Glomerular visceral epithelial cell (primary cell): ENCODE measurements around the gene OMD.

Experiments used
- DNase-seq: peaks from one replicate; pipeline ENCODE4 v3.0.0-alpha.2; 2016; ENCODE audit errors: extremely low spot score

Gene OMD

DNA sequence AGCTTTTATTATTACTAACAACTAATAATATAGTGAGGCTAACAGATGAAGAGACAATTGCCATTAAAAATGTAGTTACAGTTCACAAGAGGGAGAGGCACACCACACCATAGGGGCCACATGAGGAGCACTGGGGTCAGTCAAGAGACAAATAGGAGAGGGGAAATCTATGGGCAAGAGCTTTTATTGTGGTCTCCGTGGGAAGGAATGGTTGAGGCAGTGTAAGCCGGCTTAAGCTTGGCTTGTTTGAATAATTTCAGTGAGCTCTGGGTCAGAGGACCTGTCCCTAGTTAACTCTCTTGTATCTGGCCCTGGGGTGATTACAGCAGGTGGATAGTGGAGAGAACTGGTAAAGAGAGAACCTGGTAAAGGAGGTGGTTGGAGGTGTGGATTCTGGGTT, 55.2 kb downstream of the OMD start:
- DNase-seq: no peak
